ENCODE measurements around the gene MAP3K13.

- no peak for TF ChIP-seq EZH2 (IDR thresholded peaks at IDR 0.05; ENCODE audit: borderline replicate concordance, low read depth, low read length, severe bottlenecking)
- TF ChIP-seq, protein P1, sequence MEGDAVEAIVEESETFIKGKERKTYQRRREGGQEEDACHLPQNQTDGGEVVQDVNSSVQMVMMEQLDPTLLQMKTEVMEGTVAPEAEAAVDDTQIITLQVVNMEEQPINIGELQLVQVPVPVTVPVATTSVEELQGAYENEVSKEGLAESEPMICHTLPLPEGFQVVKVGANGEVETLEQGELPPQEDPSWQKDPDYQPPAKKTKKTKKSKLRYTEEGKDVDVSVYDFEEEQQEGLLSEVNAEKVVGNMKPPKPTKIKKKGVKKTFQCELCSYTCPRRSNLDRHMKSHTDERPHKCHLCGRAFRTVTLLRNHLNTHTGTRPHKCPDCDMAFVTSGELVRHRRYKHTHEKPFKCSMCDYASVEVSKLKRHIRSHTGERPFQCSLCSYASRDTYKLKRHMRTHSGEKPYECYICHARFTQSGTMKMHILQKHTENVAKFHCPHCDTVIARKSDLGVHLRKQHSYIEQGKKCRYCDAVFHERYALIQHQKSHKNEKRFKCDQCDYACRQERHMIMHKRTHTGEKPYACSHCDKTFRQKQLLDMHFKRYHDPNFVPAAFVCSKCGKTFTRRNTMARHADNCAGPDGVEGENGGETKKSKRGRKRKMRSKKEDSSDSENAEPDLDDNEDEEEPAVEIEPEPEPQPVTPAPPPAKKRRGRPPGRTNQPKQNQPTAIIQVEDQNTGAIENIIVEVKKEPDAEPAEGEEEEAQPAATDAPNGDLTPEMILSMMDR (IDR thresholded peaks at IDR 0.05; ENCODE audit: borderline replicate concordance, extremely low read depth, low read length, poor library complexity, severe bottlenecking) = no peak
Observed at GRCh38 chr3:185340751-185341150, 22.2 kb upstream of the MAP3K13 start.

Measured in DND-41 (cell line).